GM11168 (cell line): ENCODE results near the gene SEC31B.

Source experiments
- in situ Hi-C: fragments of 300-500 bp; cut with MboI; formaldehyde crosslinking; loops from one replicate; pipeline ENCODE4 v1.12.0; 2022; ENCODE audit warnings: low sequenced_read_pairs; ENCODE audit not compliant: unreplicated experiment

The SEC31B gene

DNA sequence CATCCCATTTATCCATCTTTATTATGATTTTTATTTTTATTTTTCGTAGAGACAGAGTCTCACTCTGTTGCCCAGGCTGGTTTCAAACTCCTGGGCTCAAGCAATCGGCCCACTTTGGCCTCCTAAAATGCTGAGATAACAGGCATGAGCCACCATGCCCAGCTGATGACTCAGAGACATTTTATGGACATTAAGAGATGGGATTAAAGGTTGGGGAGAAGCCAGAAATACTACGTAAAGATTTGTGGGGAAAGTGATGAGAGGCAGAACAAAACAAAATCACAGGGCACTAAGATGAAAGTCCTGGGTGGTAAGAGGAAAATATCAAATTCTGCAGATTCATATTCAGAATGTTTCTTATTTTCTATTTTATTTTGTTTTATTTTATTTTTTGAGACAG is 49.3 kb downstream of the SEC31B start:
- in situ Hi-C loops = no loop called here

DNA sequence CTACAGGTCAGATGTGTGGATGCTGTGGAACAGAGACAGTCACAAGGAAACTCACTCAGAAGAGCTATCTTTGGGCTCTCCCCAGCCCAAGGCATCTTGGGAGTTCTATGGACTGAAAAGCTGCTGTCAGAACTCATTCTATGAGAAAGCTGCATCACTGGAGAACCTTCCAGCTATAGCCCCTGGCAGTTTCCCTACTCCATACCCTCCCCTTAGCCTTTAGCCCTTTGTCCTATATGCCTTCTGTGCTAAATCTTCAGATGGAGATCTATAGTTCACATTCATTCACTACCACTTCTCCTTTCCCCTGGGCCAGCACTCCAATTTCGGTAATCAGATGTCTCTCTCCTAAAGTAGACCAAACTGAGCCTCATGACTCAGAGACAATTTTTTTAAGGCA is 49.9 kb downstream of the SEC31B start:
- in situ Hi-C loops = no loop called here

- in situ Hi-C loops = no loop called here
Observed at GRCh38 chr10:100468978-100469377, 50.7 kb downstream of the SEC31B start.

DNA sequence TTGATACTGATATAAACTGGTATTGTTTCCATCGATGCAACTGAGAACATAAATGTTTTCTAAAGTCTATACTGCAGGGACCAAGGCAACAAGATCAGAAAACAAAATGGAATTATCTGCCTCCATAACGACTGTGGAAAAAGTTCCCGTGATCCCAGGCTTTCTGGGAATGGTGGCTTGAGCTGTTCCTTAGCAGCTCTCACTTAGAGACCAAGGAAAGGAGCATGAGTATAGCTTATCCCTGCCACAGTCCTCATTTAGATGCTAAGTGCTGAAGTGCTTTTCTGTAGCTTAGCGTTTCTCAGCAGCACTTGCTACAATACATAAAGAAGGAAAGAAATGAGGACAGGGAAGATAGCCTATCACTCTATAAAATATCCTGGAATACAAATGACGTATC is 51.3 kb downstream of the SEC31B start:
- in situ Hi-C loops = no loop called here

DNA sequence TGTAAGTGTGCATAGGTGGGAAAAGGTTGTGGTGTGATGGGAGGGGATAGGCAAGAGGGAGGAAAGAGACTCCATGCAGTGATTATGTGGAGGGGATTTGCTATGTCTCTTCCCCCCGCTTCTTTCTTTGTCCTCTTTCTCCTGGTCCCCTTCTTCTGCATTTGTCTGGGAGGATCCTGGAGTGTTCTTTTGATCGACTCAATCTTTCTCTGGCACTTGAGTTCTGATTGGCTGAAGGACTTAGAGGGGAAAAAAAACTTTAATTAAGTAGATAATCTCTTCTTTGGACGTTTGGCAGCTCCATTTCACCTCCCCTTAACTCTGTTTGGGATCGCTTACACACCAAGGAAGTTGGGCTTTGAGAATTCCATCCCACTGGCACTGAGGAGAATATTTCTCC is 57.0 kb downstream of the SEC31B start, which contains the start of gene WNT8B:
Gene WNT8B, plus strand, starts transcription at position 301 of the 400 bp plus-strand sequence. CDS start 160 bp downstream, outside the sequence.
- in situ Hi-C loops = no loop called here

DNA sequence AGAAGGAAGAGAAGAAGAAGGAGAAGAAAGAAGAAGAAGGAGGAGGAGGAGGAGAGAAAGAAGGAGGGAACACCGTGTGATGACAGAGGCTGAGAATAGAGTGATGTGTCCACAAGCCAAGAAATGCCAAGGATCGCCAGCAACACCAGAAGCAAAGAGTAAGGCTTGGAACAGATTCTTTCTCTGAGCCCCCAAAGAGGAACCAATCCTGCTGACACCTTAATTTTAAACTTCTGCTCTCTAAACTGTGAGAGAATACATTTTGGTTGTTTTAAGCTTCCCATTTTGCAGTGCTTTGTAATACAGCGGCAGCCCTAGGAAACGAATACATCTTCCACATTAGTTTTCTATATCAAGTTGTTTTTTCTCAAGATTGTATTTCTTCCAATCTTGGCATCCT is 70.7 kb downstream of the SEC31B start:
- in situ Hi-C loops = no loop called here

DNA sequence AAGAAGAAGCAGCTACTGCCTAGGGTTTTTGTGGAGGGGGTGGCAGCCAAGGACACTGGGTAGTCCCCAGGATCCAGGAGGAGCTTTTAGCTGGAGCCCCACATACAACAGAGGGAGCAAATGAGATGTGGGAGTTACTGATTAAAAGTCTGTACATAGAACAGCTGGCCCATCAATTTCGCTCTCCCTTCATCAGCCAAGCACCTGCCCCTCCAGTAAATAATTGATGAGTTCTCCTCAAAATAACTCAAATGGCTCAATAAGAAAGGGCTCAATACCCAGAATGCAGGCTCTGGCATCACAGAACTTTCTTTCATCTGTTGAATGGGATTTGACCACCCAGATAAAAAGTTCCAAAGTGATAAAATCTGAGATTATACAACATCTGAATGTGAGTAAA is 72.0 kb downstream of the SEC31B start:
- in situ Hi-C loops = no loop called here

DNA sequence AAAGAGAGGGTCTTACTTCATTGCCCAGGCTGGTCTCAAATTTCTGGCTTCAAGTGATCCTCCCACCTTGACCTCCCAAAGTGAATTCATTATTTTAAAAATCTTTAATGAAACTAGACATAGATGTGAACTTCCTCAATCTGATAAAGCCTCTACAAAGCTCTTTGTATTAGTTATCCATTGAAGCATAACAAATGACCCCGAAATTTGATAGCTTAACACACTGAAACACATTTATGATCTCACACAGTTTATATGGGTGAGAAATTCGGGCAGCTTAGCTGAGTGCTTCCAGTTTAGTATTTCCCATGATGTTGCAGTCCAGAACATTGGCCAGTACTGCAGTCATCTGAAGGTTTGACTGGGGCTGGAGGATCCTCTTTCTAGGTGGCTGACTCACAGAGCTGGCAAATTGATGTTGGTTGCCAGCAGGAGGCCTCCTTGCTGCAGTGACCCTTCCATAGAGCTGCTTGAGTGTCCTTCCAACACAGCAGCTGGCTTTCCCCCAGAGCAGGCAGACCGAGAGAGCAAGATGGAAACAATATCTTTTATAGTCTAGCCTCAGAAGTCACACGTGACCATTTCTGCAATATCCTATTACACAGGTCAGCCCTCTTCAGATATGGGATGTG is 73.4 kb downstream of the SEC31B start:
- in situ Hi-C loops = no loop called here

DNA sequence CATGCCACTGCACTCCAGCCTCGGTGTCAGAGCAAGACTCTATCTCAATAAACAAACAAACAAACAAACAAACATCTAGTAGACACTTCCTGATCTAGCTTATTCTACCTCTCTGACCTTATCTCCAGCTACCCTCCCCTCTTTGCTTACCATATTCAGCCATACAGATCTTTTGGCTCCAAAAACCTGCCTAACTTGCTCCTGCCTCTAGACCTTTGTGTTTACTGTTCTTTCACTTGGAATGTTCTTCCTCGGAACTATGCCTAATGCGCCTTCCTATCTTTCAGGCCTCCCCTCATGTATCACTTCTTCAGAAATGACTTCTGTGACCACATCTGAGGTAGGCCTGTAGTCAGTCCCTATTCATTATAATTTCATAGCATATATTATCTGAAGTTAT is 77.1 kb downstream of the SEC31B start:
- in situ Hi-C loops = no loop called here

GRCh38 chr10:100438674-100439315 is 80.9 kb downstream of the SEC31B start:
- in situ Hi-C loops = no loop called here
